A549 (cell line): ENCODE data around the gene HDLBP. TPM values are rescaled to one million over a fixed set of nuclear protein-coding genes. Genes with fewer than 3 reads are reported as not detected.

Experiments
- ATAC-seq, 2 experiments: fragments of 200-7000 bp in 1 of 2; fragments of >200 bp in 1 of 2; cut with Nextera tagmentation in 1 of 2; cut with Tn5 transposase in 1 of 2; 3 replicates each; pipeline versions ENCODE4 v1.8.0 to v1.9.1; 2018 to 2020; ENCODE audit warnings: mild to moderate bottlenecking in 1 of 2, moderate library complexity in 1 of 2
- CTCF ChIA-PET: fragments of 300-600 bp; sonication (Branson Sonifier 250); formaldehyde crosslinking; extraction: SDS; loops from one replicate; lab custom pipeline; 2021; ENCODE audit warnings: antibody characterized with exemption, inconsistent platforms; lab: Yijun Ruan, JAX
- POLR2A ChIA-PET: fragments of 350-600 bp; formaldehyde crosslinking; extraction: SDS; loops from one replicate; lab custom pipeline; 2021; ENCODE audit warnings: antibody characterized with exemption, inconsistent platforms; lab: Yijun Ruan, JAX
- DNase-seq, 2 experiments: peaks; one replicate each; pipeline versions ENCODE4 v3.0.0 to v3.0.0-alpha.2; 2011 to 2016; ENCODE audit warnings: low read depth in 1 of 2, low spot score in 1 of 2
- FAIRE-seq: peaks from 2 replicates; lab custom pipeline; 2011; peaks lifted over from hg19 to GRCh38; lab: Jason Lieb, UNC
- H3K27ac ChIP-seq, 2 experiments: fragments of >200 bp; sonication (Bioruptor Twin); formaldehyde crosslinking; 3 replicates each; pipeline ENCODE4 v1.5.1; 2016 to 2017
- H3K4me1 ChIP-seq: fragments of >200 bp; sonication (Bioruptor Twin); formaldehyde crosslinking; 3 replicates; pipeline ENCODE4 v1.6.1; 2016
- H3K4me2 ChIP-seq: fragments of >200 bp; sonication (Bioruptor Twin); formaldehyde crosslinking; 3 replicates; pipeline ENCODE4 v1.6.1; 2016
- H3K4me3 ChIP-seq: fragments of >200 bp; sonication (Bioruptor Twin); formaldehyde crosslinking; 3 replicates; pipeline ENCODE4 v1.5.1; 2016
- H3K9me3 ChIP-seq: fragments of >200 bp; sonication (Bioruptor Twin); formaldehyde crosslinking; 3 replicates; pipeline ENCODE4 v1.6.1; 2016
- BCL3 ChIP-seq: fragments of >200 bp; sonication (Bioruptor Twin); formaldehyde crosslinking; IDR thresholded peaks from 3 replicates; pipeline ENCODE4 v1.6.1; 2016
- CEBPB ChIP-seq, 2 experiments: fragments of >200 bp in 1 of 2; sonication (Bioruptor Twin) in 1 of 2; formaldehyde crosslinking in 1 of 2; IDR thresholded peaks; 2 replicates each; pipeline ENCODE4 v1.6.1; 2012 to 2016
- CTCF ChIP-seq: fragments of >200 bp; sonication (Bioruptor Twin); formaldehyde crosslinking; IDR thresholded peaks from 3 replicates; pipeline ENCODE4 v1.5.1; 2016
- EHMT2 ChIP-seq: fragments of 200-600 bp; sonication (generic); IDR thresholded peaks from 2 replicates; pipeline ENCODE4 v1.6.1; 2016; ENCODE audit warnings: antibody characterized with exemption, low read depth, mild to moderate bottlenecking, moderate library complexity
- EP300 ChIP-seq, 2 experiments: fragments of >200 bp; sonication (Bioruptor Twin); formaldehyde crosslinking; IDR thresholded peaks; 2 replicates in 1 of 2; 3 replicates in 1 of 2; pipeline ENCODE4 v1.6.1; 2016 to 2017
- ESRRA ChIP-seq: fragments of 150-350 bp; IDR thresholded peaks from 2 replicates; pipeline ENCODE4 v1.6.1; 2014; ENCODE audit warnings: mild to moderate bottlenecking, low read length, borderline replicate concordance
- FOSB ChIP-seq: fragments of 250-450 bp; sonication (Bioruptor Pico); IDR thresholded peaks from 2 replicates; pipeline ENCODE4 v1.5.0; 2020; ENCODE audit warnings: mild to moderate bottlenecking, moderate library complexity
- FOSL2 ChIP-seq, 2 experiments: fragments of 450-650 bp in 1 of 2; fragments of >200 bp in 1 of 2; sonication (Bioruptor Twin) in 1 of 2; formaldehyde crosslinking; IDR thresholded peaks; 2 replicates each; pipeline versions ENCODE4 v1.5.0 to v1.6.1; 2016 to 2020; ENCODE audit warnings: mild to moderate bottlenecking in 1 of 2, moderate library complexity in 1 of 2
- FOXS1 ChIP-seq: fragments of 250-450 bp; sonication (Bioruptor Pico); IDR thresholded peaks from 2 replicates; pipeline ENCODE4 v1.5.0; 2020; ENCODE audit warnings: mild to moderate bottlenecking, moderate library complexity
- GATA3 ChIP-seq: IDR thresholded peaks from 2 replicates; pipeline ENCODE4 v1.6.1; 2012; ENCODE audit warnings: borderline replicate concordance
- HOXA7 ChIP-seq: fragments of 250-450 bp; sonication (Bioruptor Pico); IDR thresholded peaks from 2 replicates; pipeline ENCODE4 v1.5.0; 2020; ENCODE audit warnings: mild to moderate bottlenecking, moderate library complexity
- HOXB13 ChIP-seq: fragments of 250-450 bp; sonication (Bioruptor Pico); IDR thresholded peaks from 2 replicates; pipeline ENCODE4 v1.5.0; 2020; ENCODE audit warnings: low read depth, mild to moderate bottlenecking, moderate library complexity
- JUN ChIP-seq, 2 experiments: fragments of >200 bp; sonication (Bioruptor Twin); formaldehyde crosslinking; IDR thresholded peaks; 2 replicates in 1 of 2; 3 replicates in 1 of 2; pipeline ENCODE4 v1.6.1; 2016 to 2017
- JUNB ChIP-seq: fragments of >200 bp; sonication (Bioruptor Twin); formaldehyde crosslinking; IDR thresholded peaks from 2 replicates; pipeline ENCODE4 v1.6.1; 2016
- KDM1A ChIP-seq: fragments of 200-600 bp; sonication (generic); IDR thresholded peaks from 2 replicates; pipeline ENCODE4 v1.6.1; 2016; ENCODE audit warnings: low read depth, mild to moderate bottlenecking
- KDM5A ChIP-seq: fragments of 200-600 bp; sonication (generic); IDR thresholded peaks from 2 replicates; pipeline ENCODE4 v1.6.1; 2016; ENCODE audit warnings: antibody characterized with exemption, mild to moderate bottlenecking
- MAFK ChIP-seq: fragments of 450-650 bp; IDR thresholded peaks from 2 replicates; pipeline ENCODE4 v1.6.1; 2014; ENCODE audit not compliant: partially characterized antibody
- MAX ChIP-seq: IDR thresholded peaks from 2 replicates; pipeline ENCODE4 v1.6.1; 2012
- MAZ ChIP-seq: fragments of 150-350 bp; IDR thresholded peaks from 2 replicates; pipeline ENCODE4 v1.6.1; 2014; ENCODE audit warnings: antibody characterized with exemption, low read depth, low read length, borderline replicate concordance
- MYC ChIP-seq: IDR thresholded peaks from 2 replicates; pipeline ENCODE4 v1.6.1; 2012; ENCODE audit warnings: mild to moderate bottlenecking, inconsistent platforms, low read length, improper control_type of control experiment, borderline replicate concordance
- PBX3 ChIP-seq: IDR thresholded peaks from 2 replicates; pipeline ENCODE4 v1.6.1; 2012
- POLR2AphosphoS2 ChIP-seq: conservative IDR thresholded peaks from 2 replicates; pipeline ENCODE4 v1.6.1; 2012; ENCODE audit warnings: low read length, improper control_type of control experiment, inconsistent platforms
- RARB ChIP-seq: fragments of 250-450 bp; sonication (Bioruptor Pico); IDR thresholded peaks from 2 replicates; pipeline ENCODE4 v1.8.0; 2021; ENCODE audit warnings: mild to moderate bottlenecking, moderate library complexity
- RCOR1 ChIP-seq: fragments of 150-350 bp; IDR thresholded peaks from 2 replicates; pipeline ENCODE4 v1.6.1; 2014; ENCODE audit warnings: antibody characterized with exemption, low read length, low read depth
- RFX5 ChIP-seq: fragments of 450-650 bp; IDR thresholded peaks from 2 replicates; pipeline ENCODE4 v1.7.1; 2014; ENCODE audit warnings: antibody characterized with exemption, mild to moderate bottlenecking, moderate library complexity
- TP53 ChIP-seq: fragments of 250-450 bp; sonication (Bioruptor Pico); IDR thresholded peaks from 2 replicates; pipeline ENCODE4 v1.5.0; 2021; ENCODE audit warnings: mild to moderate bottlenecking, moderate library complexity
- ZFP36 ChIP-seq: fragments of 450-650 bp; IDR thresholded peaks from 2 replicates; pipeline ENCODE4 v1.6.1; 2014; ENCODE audit warnings: borderline replicate concordance; ENCODE audit not compliant: partially characterized antibody
- ZNF302 ChIP-seq: fragments of 250-450 bp; sonication (Bioruptor Pico); IDR thresholded peaks from 2 replicates; pipeline ENCODE4 v1.9.0; 2021; ENCODE audit warnings: inconsistent platforms, mild to moderate bottlenecking, moderate library complexity
- ZSCAN20 ChIP-seq: fragments of 250-450 bp; sonication (Bioruptor Pico); IDR thresholded peaks from 2 replicates; pipeline ENCODE4 v1.8.0; 2022; ENCODE audit warnings: mild to moderate bottlenecking, moderate library complexity
- WGBS: methylation state at CpG from one replicate; pipeline ENCODE4 v1.1.6; 2017; ENCODE audit errors: missing lambda C conversion rate; 5-methylcytosine and 5-hydroxymethylcytosine counted together
- polyA plus RNA-seq, 4 experiments: library from polyadenylated mRNA; depleted of rRNA in 3 of 4; stranded (reverse); fragments of >200 nt; fragmentation: RNase III in 1 of 4; extraction: RNeasy Plus Mini Kit Qiagen cat#74134 plus additional on column Dnase treatment in 1 of 4; gene quantifications; 2 replicates in 3 of 4; 3 replicates in 1 of 4; pipeline ENCODE4 v1.2.3, GENCODE V29; 2011 to 2017
- TF ChIP-seq, protein P1 (sequence below): fragments of >200 bp; sonication (Bioruptor Twin); formaldehyde crosslinking; IDR thresholded peaks from 2 replicates; pipeline ENCODE4 v1.6.1; 2016
- TF ChIP-seq, protein P2 (sequence below): fragments of 150-350 bp; IDR thresholded peaks from 2 replicates; pipeline ENCODE4 v1.6.1; 2014; ENCODE audit warnings: low read depth, mild to moderate bottlenecking, low read length

HDLBP gene
- polyA plus RNA-seq, 2 of the 4 experiments (the other 2 are of a cell fraction) = 248 to 292 TPM

DNA sequence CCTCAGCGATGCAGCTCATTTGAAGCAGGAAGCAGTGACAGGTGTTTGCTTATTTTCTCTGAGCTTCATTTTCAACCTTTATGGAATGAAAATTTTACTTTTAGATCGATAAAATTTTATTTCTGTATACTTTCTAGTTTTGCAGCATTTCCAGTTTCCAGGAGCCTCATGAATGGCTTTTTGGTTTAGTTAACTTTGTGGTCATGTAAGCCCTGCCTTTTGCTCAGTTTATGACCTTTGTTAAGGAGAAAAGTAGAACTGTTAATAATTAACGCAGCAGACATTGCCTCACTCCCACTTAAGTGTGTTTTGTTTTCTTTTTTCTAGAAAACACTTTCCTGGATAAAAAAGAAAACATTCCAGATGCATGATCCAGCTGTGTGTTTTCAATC is 36.2 kb upstream of the HDLBP start:
- Histone ChIP-seq H3K4me1 (peaks cover 62% of the 10 kb centered on the region), H3K9me3 (no peaks in the 10 kb centered on the region), H3K27ac (peak overlapping the region; percentile 59 to 76), H3K4me2 (peak overlapping the region; percentile 65), H3K4me3 (peak overlapping the region; percentile 13)
- 4% methylated on average over 3 of the region's 3 CpGs for WGBS
- DNase-seq (peak in 1 of 2 experiments; percentile 64), ATAC-seq (no peak), FAIRE-seq (no peak)
- TF ChIP-seq HOXB13 (CRISPR knock-in tag) = no peak
- TF ChIP-seq HOXA7 (CRISPR knock-in tag) = no peak
- peak; percentile 56 to 73; a peak in 2 of 4 replicates for TF ChIP-seq CEBPB (IDR thresholded peaks at IDR 0.05)
- ChIA-PET CTCF (interaction anchor here (1.6 kb wide), 1 partner anchor 527 kb away, joined by 3 read pairs; no protein-coding TSS in a partner anchor), POLR2A (no interaction called here)

DNA sequence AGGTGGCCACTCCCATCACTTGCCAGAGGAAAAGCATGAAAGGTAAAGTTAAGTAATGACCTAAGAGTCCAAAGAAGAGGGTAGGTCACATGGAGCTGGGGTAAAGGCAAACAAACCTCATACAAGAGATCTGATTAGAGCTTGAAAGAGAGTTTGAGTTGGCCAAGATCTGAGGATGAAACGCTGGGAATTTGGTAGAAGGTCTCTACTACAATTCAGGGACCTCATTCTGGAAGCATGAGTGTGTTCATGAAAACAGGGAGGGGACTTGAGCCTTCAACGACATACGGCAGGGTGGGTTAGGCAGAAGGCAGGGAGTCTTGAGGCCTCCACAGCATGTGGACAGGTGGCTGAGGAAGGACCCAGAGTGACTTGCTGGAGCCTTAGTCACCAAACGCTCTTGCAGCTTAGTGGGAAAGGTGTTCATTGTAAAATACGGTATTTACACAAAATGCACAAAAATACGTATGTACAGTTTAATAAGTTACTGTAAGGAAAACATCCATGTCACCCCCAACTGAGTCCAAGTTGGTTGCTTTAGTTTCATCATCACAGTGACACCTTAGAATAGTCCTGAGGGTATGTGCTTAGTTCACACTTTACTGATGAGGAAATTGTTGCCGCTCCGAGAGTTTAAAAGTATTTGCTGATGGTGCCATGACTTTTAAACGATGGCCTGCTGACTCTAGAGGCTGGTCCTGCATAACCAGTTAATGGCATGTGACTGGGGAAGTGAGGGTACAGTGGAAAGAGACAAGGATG is 35.6 kb upstream of the HDLBP start:
- no peak for FAIRE-seq
- Histone ChIP-seq H3K9me3 (no peaks in the 10 kb centered on the region), H3K4me3 (peak overlapping the region; percentile 0; the same call in 2 of the 3 replicates), H3K4me2 (peak overlapping the region; percentile 65), H3K27ac (peak overlapping the region; percentile 59 to 76), H3K4me1 (peaks cover 62% of the 10 kb centered on the region)
- POLR2A ChIA-PET = interaction anchor here (0.6 kb wide), 1 partner anchor 35 kb away, joined by 3 read pairs; no protein-coding TSS in a partner anchor
- WGBS = 6% methylated on average over 9 of the region's 9 CpGs
- ATAC-seq = peak in 1 of 2 experiments; percentile 10; a peak in 2 of 6 replicates
- CTCF ChIA-PET = interaction anchor here (1.6 to 1.9 kb wide), 2 partner anchors 35 to 527 kb away, joined by 3 to 4 read pairs; no protein-coding TSS in a partner anchor
- DNase-seq = peak in 1 of 2 experiments; percentile 79
- TF ChIP-seq FOXS1 (CRISPR knock-in tag) = no peak
- TF ChIP-seq MAZ = no peak
- TF ChIP-seq HOXA7 (CRISPR knock-in tag) = no peak
- no peak for TF ChIP-seq ZFP36
- no peak for TF ChIP-seq ZNF302 (CRISPR knock-in tag)
- TF ChIP-seq FOSB (CRISPR knock-in tag) = no peak
- TF ChIP-seq POLR2AphosphoS2 = no peak
- TF ChIP-seq EHMT2 = no peak
- no peak for TF ChIP-seq ZSCAN20 (CRISPR knock-in tag)
- TF ChIP-seq JUNB = no peak
- no peak for TF ChIP-seq CTCF
- TF ChIP-seq JUN (IDR thresholded peaks at IDR 0.05) = peak; percentile 46 to 60; a peak in 2 of 5 replicates
- peak; percentile 60 to 69; a peak in 2 of 5 replicates for TF ChIP-seq EP300 (IDR thresholded peaks at IDR 0.05)
- no peak for TF ChIP-seq GATA3
- TF ChIP-seq, protein P1, sequence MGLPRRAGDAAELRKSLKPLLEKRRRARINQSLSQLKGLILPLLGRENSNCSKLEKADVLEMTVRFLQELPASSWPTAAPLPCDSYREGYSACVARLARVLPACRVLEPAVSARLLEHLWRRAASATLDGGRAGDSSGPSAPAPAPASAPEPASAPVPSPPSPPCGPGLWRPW = 0 out of 2 replicates have a peak, but pooled peaks have one; percentile 42
- TF ChIP-seq MAX = 0 out of 2 replicates have a peak, but pooled peaks have one; percentile 23
- no peak for TF ChIP-seq RFX5
- no peak for TF ChIP-seq RARB (CRISPR knock-in tag)
- TF ChIP-seq CEBPB (IDR thresholded peaks at IDR 0.05) = peak; percentile 9 to 69; a peak in 1 of 4 replicates
- no peak for TF ChIP-seq MYC
- TF ChIP-seq, protein P2, sequence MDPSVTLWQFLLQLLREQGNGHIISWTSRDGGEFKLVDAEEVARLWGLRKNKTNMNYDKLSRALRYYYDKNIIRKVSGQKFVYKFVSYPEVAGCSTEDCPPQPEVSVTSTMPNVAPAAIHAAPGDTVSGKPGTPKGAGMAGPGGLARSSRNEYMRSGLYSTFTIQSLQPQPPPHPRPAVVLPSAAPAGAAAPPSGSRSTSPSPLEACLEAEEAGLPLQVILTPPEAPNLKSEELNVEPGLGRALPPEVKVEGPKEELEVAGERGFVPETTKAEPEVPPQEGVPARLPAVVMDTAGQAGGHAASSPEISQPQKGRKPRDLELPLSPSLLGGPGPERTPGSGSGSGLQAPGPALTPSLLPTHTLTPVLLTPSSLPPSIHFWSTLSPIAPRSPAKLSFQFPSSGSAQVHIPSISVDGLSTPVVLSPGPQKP = no peak
- TF ChIP-seq FOSL2 (IDR thresholded peaks at IDR 0.05) = no peak
- no peak for TF ChIP-seq FOSL2 (CRISPR knock-in tag; IDR thresholded peaks at IDR 0.05)
- TF ChIP-seq KDM1A = no peak
- no peak for TF ChIP-seq RCOR1
- TF ChIP-seq ESRRA = no peak
- no peak for TF ChIP-seq TP53 (CRISPR knock-in tag)
- peak; percentile 62; the same call in 1 of the 3 replicates for TF ChIP-seq BCL3
- no peak for TF ChIP-seq PBX3
- peak; percentile 5 for TF ChIP-seq MAFK
- TF ChIP-seq KDM5A = no peak
- no peak for TF ChIP-seq HOXB13 (CRISPR knock-in tag)
